GM23338 (cell line): ENCODE results near the gene SEMA5A. TPM values are rescaled to one million over a fixed set of nuclear protein-coding genes. Genes with fewer than 3 reads are reported as not detected.

Experiments used
- ETS1 ChIP-seq: IDR thresholded peaks from 2 replicates; pipeline ENCODE4 v1.6.1; 2016; ENCODE audit warnings: antibody characterized with exemption
- JUNB ChIP-seq: IDR thresholded peaks from one replicate; pipeline ENCODE4 v1.6.1; 2016; ENCODE audit warnings: antibody characterized with exemption; ENCODE audit not compliant: unreplicated experiment
- REST ChIP-seq: IDR thresholded peaks from one replicate; pipeline ENCODE4 v1.6.1; 2018; ENCODE audit warnings: antibody characterized with exemption; ENCODE audit not compliant: unreplicated experiment
- STAT1 ChIP-seq: IDR thresholded peaks from one replicate; pipeline ENCODE4 v1.6.1; 2016; ENCODE audit warnings: antibody characterized with exemption; ENCODE audit not compliant: unreplicated experiment
- ZNF114 ChIP-seq: fragments of 250-450 bp; sonication (Bioruptor Pico); IDR thresholded peaks from 2 replicates; pipeline ENCODE4 v1.5.0; 2020; ENCODE audit warnings: mild to moderate bottlenecking, moderate library complexity
- ZNF462 ChIP-seq: fragments of 250-450 bp; sonication (Bioruptor Pico); IDR thresholded peaks from 2 replicates; pipeline ENCODE4 v1.5.0; 2020; ENCODE audit warnings: mild to moderate bottlenecking, moderate library complexity
- polyA plus RNA-seq: library from polyadenylated mRNA; unstranded; fragments of >200 nt; fragmentation: Nextera tagmentation; extraction: Ambion mirVana; gene quantifications from 2 replicates; pipeline ENCODE4 v1.2.1, GENCODE V29; 2016
- total RNA-seq: library from RNA; depleted of rRNA; stranded (reverse); fragments of >200 nt; shearing (Covaris generic); gene quantifications from 2 replicates; pipeline ENCODE4 v1.2.3, GENCODE V29; 2014

SEMA5A gene
- total and polyA plus RNA-seq, 2 experiments from 2014 or later = 2.1 to 8.1 TPM

GRCh38 chr5:9454491-9454890 is 91.4 kb downstream of the SEMA5A start (continued):
- TF ChIP-seq REST (no peak), ZNF114 (no peak), STAT1 (no peak), ZNF462 (CRISPR knock-in tag) (no peak), ETS1 (no peak), JUNB (no peak)
